ENCODE measurements around the gene EP300. TPM values are rescaled to one million over a fixed set of nuclear protein-coding genes. Genes with fewer than 3 reads are reported as not detected.

EP300 gene
- total and polyA plus RNA-seq, 2 donors (not counting 1 experiment from before 2014, with no cell fraction given): 9.1 to 41.0 TPM

DNA sequence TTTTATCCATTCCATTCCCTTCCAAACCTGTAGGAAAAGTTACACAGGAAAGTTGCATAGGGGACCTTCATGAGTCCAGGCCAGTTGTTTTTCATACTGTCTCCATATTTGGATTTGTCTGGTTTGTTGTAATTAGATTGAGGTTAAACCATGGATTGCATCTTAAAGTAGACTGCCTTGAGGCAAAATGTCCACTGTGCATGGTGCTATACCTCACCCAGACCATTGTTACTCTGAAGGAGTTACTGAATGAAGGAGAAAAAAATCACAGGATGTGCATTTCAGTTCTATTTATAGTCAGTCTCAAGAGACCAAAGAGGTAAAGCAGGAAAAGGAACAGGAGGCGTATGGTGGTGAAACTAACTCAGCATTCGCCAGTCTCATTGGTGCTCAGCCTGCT, 83.2 kb downstream of the EP300 start:
- Histone ChIP-seq H3K4me1 (ENCODE audit: control insufficient read depth, extremely low read depth, insufficient read depth, low read length) (no peaks in the 10 kb centered on the region), H3K4me2 (ENCODE audit: extremely low read depth, insufficient read depth, low read length) (no peak overlapping the region), H4K20me1 (ENCODE audit: control insufficient read depth, extremely low read depth, insufficient read depth, low read length) (no peaks in the 10 kb centered on the region), H3K27me3 (ENCODE audit: control insufficient read depth, insufficient read depth, low read length) (no peaks in the 10 kb centered on the region), H2AFZ (ENCODE audit: low read length) (no peak overlapping the region), H3K9ac (ENCODE audit: insufficient read depth, low read length) (no peak overlapping the region), H3K9me3 (ENCODE audit: control insufficient read depth, insufficient read depth, low read depth, low read length) (no peaks in the 10 kb centered on the region), H3K36me3 (ENCODE audit: control insufficient read depth, insufficient read depth, low read length) (peaks cover 28% of the 10 kb centered on the region), H3K27ac (ENCODE audit: insufficient read depth, low read length) (no peak overlapping the region), H3K4me3 (replicated peaks in 1 of 4; ENCODE audit: control extremely low read depth in 1 of 4, insufficient read depth in 1 of 4, low read depth in 3 of 4, low read length in 4 of 4) (no peak overlapping the region), H3K79me2 (ENCODE audit: control insufficient read depth, insufficient read depth, low read length) (no peaks in the 10 kb centered on the region)
- TF ChIP-seq, protein P1, sequence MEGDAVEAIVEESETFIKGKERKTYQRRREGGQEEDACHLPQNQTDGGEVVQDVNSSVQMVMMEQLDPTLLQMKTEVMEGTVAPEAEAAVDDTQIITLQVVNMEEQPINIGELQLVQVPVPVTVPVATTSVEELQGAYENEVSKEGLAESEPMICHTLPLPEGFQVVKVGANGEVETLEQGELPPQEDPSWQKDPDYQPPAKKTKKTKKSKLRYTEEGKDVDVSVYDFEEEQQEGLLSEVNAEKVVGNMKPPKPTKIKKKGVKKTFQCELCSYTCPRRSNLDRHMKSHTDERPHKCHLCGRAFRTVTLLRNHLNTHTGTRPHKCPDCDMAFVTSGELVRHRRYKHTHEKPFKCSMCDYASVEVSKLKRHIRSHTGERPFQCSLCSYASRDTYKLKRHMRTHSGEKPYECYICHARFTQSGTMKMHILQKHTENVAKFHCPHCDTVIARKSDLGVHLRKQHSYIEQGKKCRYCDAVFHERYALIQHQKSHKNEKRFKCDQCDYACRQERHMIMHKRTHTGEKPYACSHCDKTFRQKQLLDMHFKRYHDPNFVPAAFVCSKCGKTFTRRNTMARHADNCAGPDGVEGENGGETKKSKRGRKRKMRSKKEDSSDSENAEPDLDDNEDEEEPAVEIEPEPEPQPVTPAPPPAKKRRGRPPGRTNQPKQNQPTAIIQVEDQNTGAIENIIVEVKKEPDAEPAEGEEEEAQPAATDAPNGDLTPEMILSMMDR (conservative IDR thresholded peaks at IDR 0.05 in 1 of 2, IDR thresholded peaks at IDR 0.05 in 1 of 2; ENCODE audit: low read depth in 1 of 2, low read length in 2 of 2): no peak
- no peak for TF ChIP-seq EZH2 (IDR thresholded peaks at IDR 0.05; ENCODE audit: low read length, missing control alignments)
- no peak for DNase-seq (ENCODE audit: low read depth in 2 of 2)

DNA sequence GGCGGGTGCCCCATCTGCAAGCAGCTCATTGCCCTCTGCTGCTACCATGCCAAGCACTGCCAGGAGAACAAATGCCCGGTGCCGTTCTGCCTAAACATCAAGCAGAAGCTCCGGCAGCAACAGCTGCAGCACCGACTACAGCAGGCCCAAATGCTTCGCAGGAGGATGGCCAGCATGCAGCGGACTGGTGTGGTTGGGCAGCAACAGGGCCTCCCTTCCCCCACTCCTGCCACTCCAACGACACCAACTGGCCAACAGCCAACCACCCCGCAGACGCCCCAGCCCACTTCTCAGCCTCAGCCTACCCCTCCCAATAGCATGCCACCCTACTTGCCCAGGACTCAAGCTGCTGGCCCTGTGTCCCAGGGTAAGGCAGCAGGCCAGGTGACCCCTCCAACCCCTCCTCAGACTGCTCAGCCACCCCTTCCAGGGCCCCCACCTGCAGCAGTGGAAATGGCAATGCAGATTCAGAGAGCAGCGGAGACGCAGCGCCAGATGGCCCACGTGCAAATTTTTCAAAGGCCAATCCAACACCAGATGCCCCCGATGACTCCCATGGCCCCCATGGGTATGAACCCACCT, 84.7 kb downstream of the EP300 start:
- H4K20me1 ChIP-seq (ENCODE audit: control insufficient read depth, extremely low read depth, insufficient read depth, low read length): no peaks in the 10 kb centered on the region
- H3K9me3 ChIP-seq (ENCODE audit: control insufficient read depth, insufficient read depth, low read depth, low read length): no peaks in the 10 kb centered on the region
- H3K27me3 ChIP-seq (ENCODE audit: control insufficient read depth, insufficient read depth, low read length): no peaks in the 10 kb centered on the region
- H3K79me2 ChIP-seq (ENCODE audit: control insufficient read depth, insufficient read depth, low read length): no peaks in the 10 kb centered on the region
- peaks cover 25% of the 10 kb centered on the region for H3K36me3 ChIP-seq (ENCODE audit: control insufficient read depth, insufficient read depth, low read length)
- no peak overlapping the region for H3K4me2 ChIP-seq (ENCODE audit: extremely low read depth, insufficient read depth, low read length)
- no peak overlapping the region for H3K27ac ChIP-seq (ENCODE audit: insufficient read depth, low read length)
- no peak overlapping the region for H3K4me3 ChIP-seq (replicated peaks in 1 of 4; ENCODE audit: control extremely low read depth in 1 of 4, insufficient read depth in 1 of 4, low read depth in 3 of 4, low read length in 4 of 4)
- H2AFZ ChIP-seq (ENCODE audit: low read length): no peak overlapping the region
- no peak overlapping the region for H3K9ac ChIP-seq (ENCODE audit: insufficient read depth, low read length)
- TF ChIP-seq EZH2 (IDR thresholded peaks at IDR 0.05; ENCODE audit: low read length, missing control alignments): no peak
- TF ChIP-seq, protein P1 (conservative IDR thresholded peaks at IDR 0.05 in 1 of 2, IDR thresholded peaks at IDR 0.05 in 1 of 2; ENCODE audit: low read depth in 1 of 2, low read length in 2 of 2): no peak
- no peak for DNase-seq (ENCODE audit: low read depth in 2 of 2)
- H3K4me1 ChIP-seq (ENCODE audit: control insufficient read depth, extremely low read depth, insufficient read depth, low read length): no peaks in the 10 kb centered on the region

DNA sequence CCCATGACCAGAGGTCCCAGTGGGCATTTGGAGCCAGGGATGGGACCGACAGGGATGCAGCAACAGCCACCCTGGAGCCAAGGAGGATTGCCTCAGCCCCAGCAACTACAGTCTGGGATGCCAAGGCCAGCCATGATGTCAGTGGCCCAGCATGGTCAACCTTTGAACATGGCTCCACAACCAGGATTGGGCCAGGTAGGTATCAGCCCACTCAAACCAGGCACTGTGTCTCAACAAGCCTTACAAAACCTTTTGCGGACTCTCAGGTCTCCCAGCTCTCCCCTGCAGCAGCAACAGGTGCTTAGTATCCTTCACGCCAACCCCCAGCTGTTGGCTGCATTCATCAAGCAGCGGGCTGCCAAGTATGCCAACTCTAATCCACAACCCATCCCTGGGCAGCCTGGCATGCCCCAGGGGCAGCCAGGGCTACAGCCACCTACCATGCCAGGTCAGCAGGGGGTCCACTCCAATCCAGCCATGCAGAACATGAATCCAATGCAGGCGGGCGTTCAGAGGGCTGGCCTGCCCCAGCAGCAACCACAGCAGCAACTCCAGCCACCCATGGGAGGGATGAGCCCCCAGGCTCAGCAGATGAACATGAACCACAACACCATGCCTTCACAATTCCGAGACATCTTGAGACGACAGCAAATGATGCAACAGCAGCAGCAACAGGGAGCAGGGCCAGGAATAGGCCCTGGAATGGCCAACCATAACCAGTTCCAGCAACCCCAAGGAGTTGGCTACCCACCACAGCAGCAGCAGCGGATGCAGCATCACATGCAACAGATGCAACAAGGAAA, 85.4 kb downstream of the EP300 start:
- H3K36me3 ChIP-seq (ENCODE audit: control insufficient read depth, insufficient read depth, low read length): peaks cover 25% of the 10 kb centered on the region
- H3K9me3 ChIP-seq (ENCODE audit: control insufficient read depth, insufficient read depth, low read depth, low read length): no peaks in the 10 kb centered on the region
- H3K4me3 ChIP-seq (replicated peaks in 1 of 4; ENCODE audit: control extremely low read depth in 1 of 4, insufficient read depth in 1 of 4, low read depth in 3 of 4, low read length in 4 of 4): no peak overlapping the region
- no peak overlapping the region for H3K27ac ChIP-seq (ENCODE audit: insufficient read depth, low read length)
- no peak for DNase-seq (ENCODE audit: low read depth in 2 of 2)
- no peak overlapping the region for H3K4me2 ChIP-seq (ENCODE audit: extremely low read depth, insufficient read depth, low read length)
- no peak overlapping the region for H3K9ac ChIP-seq (ENCODE audit: insufficient read depth, low read length)
- no peaks in the 10 kb centered on the region for H4K20me1 ChIP-seq (ENCODE audit: control insufficient read depth, extremely low read depth, insufficient read depth, low read length)
- no peaks in the 10 kb centered on the region for H3K79me2 ChIP-seq (ENCODE audit: control insufficient read depth, insufficient read depth, low read length)
- TF ChIP-seq EZH2 (IDR thresholded peaks at IDR 0.05; ENCODE audit: low read length, missing control alignments): no peak
- TF ChIP-seq, protein P1 (conservative IDR thresholded peaks at IDR 0.05 in 1 of 2, IDR thresholded peaks at IDR 0.05 in 1 of 2; ENCODE audit: low read depth in 1 of 2, low read length in 2 of 2): no peak
- no peaks in the 10 kb centered on the region for H3K27me3 ChIP-seq (ENCODE audit: control insufficient read depth, insufficient read depth, low read length)
- no peaks in the 10 kb centered on the region for H3K4me1 ChIP-seq (ENCODE audit: control insufficient read depth, extremely low read depth, insufficient read depth, low read length)
- no peak overlapping the region for H2AFZ ChIP-seq (ENCODE audit: low read length)

All from fibroblast of lung (primary cell).